Activated CD4-positive, alpha-beta memory T cell treated with anti-CD3 and anti-CD28 coated beads, Interleukin-2, amount 10 ng/mL, durations not matched to agents 7 days and 5 days (primary cell): Measurements from ENCODE around the gene TPSB2. TPM values are rescaled to one million over a fixed set of nuclear protein-coding genes. Genes with fewer than 3 reads are reported as not detected.
"Not testable (repeated sequence)": the region's sequence is repeated elsewhere in the genome, so short reads cannot be mapped to it uniquely, and the experiment has no call there.

Experiments used
- CTCF ChIA-PET: fragments of 350-600 bp; sonication (Branson Sonifier 250); formaldehyde crosslinking; loops from one replicate; lab custom pipeline; 2021; ENCODE audit warnings: antibody characterized with exemption, inconsistent platforms; lab: Charles Lee
- POLR2A ChIA-PET: fragments of 350-600 bp; sonication (Branson Sonifier 250); formaldehyde crosslinking; loops from one replicate; lab custom pipeline; 2021; ENCODE audit warnings: antibody characterized with exemption; lab: Charles Lee
- DNase-seq: peaks from one replicate; pipeline ENCODE4 v3.0.0-alpha.2; 2020
- H3K27ac Mint-ChIP-seq: one replicate; pipeline ENCODE4 v1.8.0; 2021; ENCODE audit warnings: mild to moderate bottlenecking, mixed read lengths
- H3K27me3 Mint-ChIP-seq: one replicate; pipeline ENCODE4 v1.8.0; 2021; ENCODE audit warnings: mixed read lengths
- H3K36me3 Mint-ChIP-seq: one replicate; pipeline ENCODE4 v1.8.0; 2021; ENCODE audit warnings: low read depth, mixed read lengths
- H3K4me1 Mint-ChIP-seq: one replicate; pipeline ENCODE4 v1.8.0; 2021; ENCODE audit warnings: mixed read lengths
- H3K4me3 Mint-ChIP-seq: one replicate; pipeline ENCODE4 v1.8.0; 2021; ENCODE audit warnings: mild to moderate bottlenecking, mixed read lengths
- H3K9me3 Mint-ChIP-seq: one replicate; pipeline ENCODE4 v1.8.0; 2021; ENCODE audit warnings: mixed read lengths
- total RNA-seq, 2 experiments: library from RNA; stranded (reverse); gene quantifications; one replicate each; pipeline ENCODE4 v1.2.3, GENCODE V29; 2021

Gene TPSB2
- total RNA-seq, 2 experiments from 2014 or later: not detected

DNA sequence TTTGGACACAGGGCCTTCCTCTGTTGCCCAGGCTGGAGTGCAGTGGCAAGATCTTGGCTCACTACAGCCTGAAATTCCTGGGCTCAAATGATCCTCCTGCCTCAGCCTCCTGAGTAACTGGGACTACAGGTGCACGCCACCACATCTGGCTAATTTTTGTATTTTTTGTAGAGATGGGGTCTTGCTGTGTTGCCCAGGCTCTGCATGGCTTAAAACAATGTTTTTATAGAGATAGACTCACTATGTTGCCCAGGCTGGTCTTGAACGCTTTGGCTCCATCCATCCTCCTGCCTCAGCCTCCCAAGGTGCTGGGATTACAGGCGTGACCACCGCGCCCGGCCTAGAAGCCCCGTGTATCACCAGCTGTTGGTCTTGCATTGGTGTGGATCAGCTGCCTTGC, 39.4 kb upstream of the TPSB2 start:
- DNase-seq, H3K9me3 Mint-ChIP-seq, H3K4me1 Mint-ChIP-seq, H3K27me3 Mint-ChIP-seq, H3K36me3 Mint-ChIP-seq, H3K4me3 Mint-ChIP-seq, CTCF ChIA-PET, H3K27ac Mint-ChIP-seq, POLR2A ChIA-PET: not testable (repeated sequence)

DNA sequence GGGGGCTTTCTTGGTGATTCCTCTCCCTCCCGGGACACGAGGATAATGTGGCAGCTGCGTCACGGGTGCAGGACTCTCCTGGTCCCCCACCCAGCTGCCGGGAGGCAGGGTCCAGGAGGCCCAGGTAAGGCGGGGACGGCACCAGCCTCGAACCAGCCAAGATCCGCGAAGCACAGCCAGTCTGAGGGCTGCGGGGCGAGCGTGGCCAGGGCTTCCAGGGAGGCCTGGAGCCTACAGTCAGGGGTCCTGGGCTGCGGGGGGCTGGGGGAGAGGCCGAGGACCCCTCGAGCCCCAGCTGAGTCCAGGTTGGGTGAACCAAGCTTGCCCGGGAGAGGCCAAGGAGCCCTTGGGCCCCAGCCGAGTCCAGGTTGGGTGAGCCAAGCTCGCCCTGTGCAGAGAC, 35.8 kb upstream of the TPSB2 start:
- H3K36me3 Mint-ChIP-seq: no peaks in the 10 kb centered on the region
- H3K27ac Mint-ChIP-seq: no peak overlapping the region
- ChIA-PET CTCF (no interaction called here), POLR2A (no interaction called here)
- no peak overlapping the region for H3K4me3 Mint-ChIP-seq
- peaks cover 7% of the 10 kb centered on the region for H3K27me3 Mint-ChIP-seq
- H3K9me3 Mint-ChIP-seq: peaks cover 13% of the 10 kb centered on the region
- no peaks in the 10 kb centered on the region for H3K4me1 Mint-ChIP-seq
- DNase-seq: no peak

DNA sequence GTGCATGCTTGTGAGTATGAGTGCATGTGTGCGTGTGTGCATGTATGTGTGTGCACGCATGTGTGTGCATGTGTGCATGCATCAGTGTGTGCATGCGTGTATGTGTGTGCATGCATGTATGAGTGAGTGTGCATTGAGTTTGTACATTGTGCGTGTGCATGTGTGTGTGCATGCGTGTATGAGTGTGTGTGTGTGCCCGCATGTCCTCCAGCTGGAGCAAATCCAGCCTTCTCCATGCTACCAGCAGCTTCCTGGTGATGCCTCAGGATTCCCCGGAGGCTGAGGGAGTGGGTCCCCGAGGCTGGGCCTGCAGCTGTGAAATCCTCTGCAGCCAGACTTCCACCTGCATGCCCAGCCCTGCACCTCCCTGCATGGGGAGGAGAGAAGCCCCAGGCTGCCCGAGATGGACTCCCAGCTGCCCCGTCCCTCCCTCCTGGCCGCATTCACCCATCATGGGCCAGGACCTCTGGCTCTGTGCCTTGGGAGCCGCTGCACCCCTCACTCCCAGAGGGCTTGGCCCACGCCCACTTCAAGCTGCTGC, 35.2 kb upstream of the TPSB2 start:
- Mint-ChIP-seq H3K4me3 (no peak overlapping the region), H3K27ac (no peak overlapping the region), H3K9me3 (peaks cover 13% of the 10 kb centered on the region), H3K27me3 (peaks cover 12% of the 10 kb centered on the region), H3K36me3 (no peaks in the 10 kb centered on the region), H3K4me1 (no peaks in the 10 kb centered on the region)
- ChIA-PET CTCF (no interaction called here), POLR2A (no interaction called here)
- no peak for DNase-seq

- H3K4me3 Mint-ChIP-seq: no peak overlapping the region
- ChIA-PET CTCF (no interaction called here), POLR2A (no interaction called here)
- no peak for DNase-seq
- H3K27me3 Mint-ChIP-seq: peaks cover 15% of the 10 kb centered on the region
- H3K4me1 Mint-ChIP-seq: no peaks in the 10 kb centered on the region
- no peak overlapping the region for H3K27ac Mint-ChIP-seq
- no peaks in the 10 kb centered on the region for H3K36me3 Mint-ChIP-seq
- peaks cover 13% of the 10 kb centered on the region for H3K9me3 Mint-ChIP-seq
Measured at GRCh38 chr16:1264345-1265089, 34.5 kb upstream of the TPSB2 start.

- H3K27me3 Mint-ChIP-seq: peaks cover 20% of the 10 kb centered on the region
- H3K4me3 Mint-ChIP-seq: no peak overlapping the region
- H3K4me1 Mint-ChIP-seq: peaks cover 4% of the 10 kb centered on the region
- H3K27ac Mint-ChIP-seq: no peak overlapping the region
- ChIA-PET CTCF (no interaction called here), POLR2A (no interaction called here)
- peaks cover 13% of the 10 kb centered on the region for H3K9me3 Mint-ChIP-seq
- no peaks in the 10 kb centered on the region for H3K36me3 Mint-ChIP-seq
- no peak for DNase-seq
Measured at GRCh38 chr16:1263591-1264344, 33.8 kb upstream of the TPSB2 start.

GRCh38 chr16:1262846-1263221, 32.9 kb upstream of the TPSB2 start:
- Mint-ChIP-seq H3K27me3 (peaks cover 20% of the 10 kb centered on the region), H3K4me3 (no peak overlapping the region), H3K9me3 (peaks cover 13% of the 10 kb centered on the region), H3K4me1 (peaks cover 4% of the 10 kb centered on the region), H3K36me3 (no peaks in the 10 kb centered on the region), H3K27ac (no peak overlapping the region)
- POLR2A ChIA-PET: no interaction called here
- CTCF ChIA-PET: no interaction called here
- DNase-seq: no peak

- POLR2A ChIA-PET: no interaction called here
- H3K4me1 Mint-ChIP-seq: peaks cover 4% of the 10 kb centered on the region
Measured at GRCh38 chr16:1262210-1262845, 32.3 kb upstream of the TPSB2 start.

DNA sequence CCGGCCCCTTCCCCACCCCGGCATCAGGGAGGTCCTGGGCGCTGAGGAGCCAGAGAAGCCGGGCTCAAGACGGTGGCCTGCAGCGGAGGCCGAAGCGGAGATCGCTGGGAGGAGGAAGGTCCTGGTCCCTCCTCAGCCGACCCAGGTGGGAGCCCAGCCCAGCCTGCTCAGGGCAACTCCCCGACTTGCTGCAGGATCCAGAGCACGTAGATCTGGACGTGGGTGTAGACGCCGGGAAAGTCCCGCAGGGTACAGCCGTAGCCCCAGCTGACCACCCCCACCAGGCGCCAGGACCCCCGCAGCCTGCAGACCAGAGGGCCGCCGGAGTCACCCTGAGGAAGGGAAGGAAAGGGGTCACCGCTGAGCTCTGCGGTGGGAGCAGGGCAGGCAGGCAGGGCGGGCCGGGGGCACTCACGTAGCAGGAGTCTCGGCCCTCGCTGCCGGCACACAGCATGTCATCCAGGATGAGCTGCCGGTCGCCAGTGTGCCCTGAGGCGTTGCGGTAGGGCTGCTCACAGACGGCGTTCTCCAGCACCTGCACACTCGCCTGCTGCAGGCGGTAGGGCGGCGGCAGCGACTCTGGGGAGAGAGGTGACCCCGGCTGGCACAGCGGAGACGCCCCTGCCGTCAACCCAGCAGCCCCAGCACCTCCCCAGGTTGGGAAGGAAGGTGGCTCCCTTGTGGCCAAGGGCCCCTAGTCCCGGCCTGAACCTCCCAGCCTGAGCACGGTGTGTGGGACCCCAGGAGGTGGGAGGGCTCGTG, 31.3 kb upstream of the TPSB2 start:
- H3K27me3 Mint-ChIP-seq: peaks cover 20% of the 10 kb centered on the region
- H3K4me1 Mint-ChIP-seq: peaks cover 4% of the 10 kb centered on the region
- H3K4me3 Mint-ChIP-seq: no peak overlapping the region
- ChIA-PET CTCF (no interaction called here), POLR2A (no interaction called here)
- peaks cover 13% of the 10 kb centered on the region for H3K9me3 Mint-ChIP-seq
- H3K27ac Mint-ChIP-seq: no peak overlapping the region
- no peak for DNase-seq
- H3K36me3 Mint-ChIP-seq: no peaks in the 10 kb centered on the region

More at GRCh38 chr16:1262210-1262845, 32.3 kb upstream of the TPSB2 start:
- Mint-ChIP-seq H3K4me3 (no peak overlapping the region), H3K27ac (no peak overlapping the region), H3K27me3 (peaks cover 20% of the 10 kb centered on the region), H3K9me3 (peaks cover 13% of the 10 kb centered on the region), H3K36me3 (no peaks in the 10 kb centered on the region)
- CTCF ChIA-PET: no interaction called here
- DNase-seq: no peak

GRCh38 chr16:1260101-1260680, 30.2 kb upstream of the TPSB2 start:
- Mint-ChIP-seq H3K4me3 (no peak overlapping the region), H3K9me3 (peaks cover 10% of the 10 kb centered on the region), H3K4me1 (peaks cover 4% of the 10 kb centered on the region), H3K27me3 (peaks cover 20% of the 10 kb centered on the region), H3K27ac (no peak overlapping the region), H3K36me3 (no peaks in the 10 kb centered on the region)
- DNase-seq: no peak
- POLR2A ChIA-PET: no interaction called here
- CTCF ChIA-PET: no interaction called here

DNA sequence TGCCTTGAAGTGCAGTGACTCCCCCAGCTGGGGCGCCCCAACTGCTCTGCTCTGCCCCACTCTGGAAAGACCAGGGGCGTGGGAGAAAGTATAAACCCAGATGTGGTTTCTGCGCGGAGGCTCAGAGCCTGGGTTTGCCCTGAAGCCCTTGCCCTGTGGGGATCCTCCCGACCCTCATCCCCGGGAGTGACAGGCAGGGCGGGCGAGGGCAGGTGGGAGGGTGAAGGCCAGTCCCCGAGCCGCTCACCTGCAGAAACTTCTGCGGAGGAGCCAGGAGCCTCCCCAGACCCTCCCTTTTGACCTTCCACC, 29.7 kb upstream of the TPSB2 start:
- no peak overlapping the region for H3K27ac Mint-ChIP-seq
- peaks cover 20% of the 10 kb centered on the region for H3K27me3 Mint-ChIP-seq
- peaks cover 4% of the 10 kb centered on the region for H3K4me1 Mint-ChIP-seq
- no peak for DNase-seq
- CTCF ChIA-PET: no interaction called here
- POLR2A ChIA-PET: no interaction called here
- peaks cover 7% of the 10 kb centered on the region for H3K9me3 Mint-ChIP-seq
- no peaks in the 10 kb centered on the region for H3K36me3 Mint-ChIP-seq
- no peak overlapping the region for H3K4me3 Mint-ChIP-seq

DNA sequence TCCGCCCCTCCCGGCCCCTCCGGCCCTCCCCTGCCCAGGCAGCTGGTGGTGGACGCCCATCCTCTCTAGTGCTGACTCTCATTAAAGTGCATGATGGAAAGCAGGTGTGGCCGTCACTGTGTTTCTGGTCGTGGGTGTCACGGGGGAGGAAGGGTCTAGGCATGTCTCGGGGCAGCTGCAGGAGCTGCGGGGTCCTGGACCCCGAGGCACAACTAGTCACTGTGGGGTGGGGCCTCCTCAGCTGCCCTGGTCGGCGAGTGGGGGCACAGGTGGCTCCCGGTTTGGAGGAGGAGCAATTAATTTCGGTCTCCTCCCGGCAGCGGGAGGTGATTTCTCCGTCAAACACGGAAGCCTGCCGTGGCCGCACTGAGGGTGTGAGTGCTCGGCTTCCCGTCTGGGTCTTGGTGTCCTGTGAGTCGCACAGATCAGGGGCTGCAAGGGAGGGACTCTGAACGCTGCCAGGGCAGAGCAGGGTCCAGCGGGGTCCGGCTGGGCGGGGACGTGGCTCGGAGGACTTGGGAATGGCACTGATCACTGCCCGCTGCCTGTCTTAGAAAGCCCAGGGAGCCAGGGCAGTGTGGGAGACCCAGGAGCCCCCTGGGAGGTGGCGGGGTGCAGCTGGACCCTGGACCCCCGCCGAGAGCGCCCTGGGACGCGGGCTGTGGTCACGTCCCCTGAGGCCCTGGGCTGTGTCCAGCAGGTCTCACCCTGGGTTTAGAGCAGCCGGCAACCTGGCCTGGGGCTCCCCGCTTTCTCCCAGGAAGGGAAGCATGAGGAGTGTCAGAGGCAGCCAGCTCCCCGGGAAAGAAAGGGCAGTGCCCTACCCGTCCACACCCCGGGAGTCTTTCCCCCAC, 29.1 kb upstream of the TPSB2 start:
- Mint-ChIP-seq H3K36me3 (no peaks in the 10 kb centered on the region), H3K4me1 (peaks cover 4% of the 10 kb centered on the region), H3K27me3 (peaks cover 20% of the 10 kb centered on the region), H3K4me3 (no peak overlapping the region), H3K27ac (no peak overlapping the region), H3K9me3 (peaks cover 1% of the 10 kb centered on the region)
- no peak for DNase-seq
- ChIA-PET CTCF (no interaction called here), POLR2A (no interaction called here)

DNA sequence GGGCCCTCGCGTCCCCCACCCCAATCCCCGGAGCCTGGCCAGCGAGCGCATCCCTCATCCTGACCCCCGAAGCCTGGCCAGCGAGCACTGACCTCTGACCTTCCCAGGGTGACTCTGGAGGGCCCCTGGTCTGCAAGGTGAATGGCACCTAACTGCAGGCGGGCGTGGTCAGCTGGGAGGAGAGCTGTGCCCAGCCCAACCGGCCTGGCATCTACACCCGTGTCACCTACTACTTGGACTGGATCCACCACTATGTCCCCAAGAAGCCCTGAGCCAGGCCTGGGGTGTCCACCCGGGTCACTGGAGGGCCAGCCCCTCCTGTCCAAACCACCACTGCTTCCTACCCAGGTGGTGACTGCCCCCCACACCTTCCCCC, 28.2 kb upstream of the TPSB2 start:
- no peak overlapping the region for H3K4me3 Mint-ChIP-seq

More for the DNA sequence above, 28.2 kb upstream of the TPSB2 start:
- Mint-ChIP-seq H3K9me3 (no peaks in the 10 kb centered on the region), H3K36me3 (no peaks in the 10 kb centered on the region), H3K27me3 (peaks cover 20% of the 10 kb centered on the region), H3K27ac (no peak overlapping the region), H3K4me1 (peaks cover 4% of the 10 kb centered on the region)
- POLR2A ChIA-PET: no interaction called here
- no peak for DNase-seq
- CTCF ChIA-PET: no interaction called here
